ENCODE results near the gene PAX7. TPM values are rescaled to one million over a fixed set of nuclear protein-coding genes. Genes with fewer than 3 reads are reported as not detected.

The PAX7 gene
- total and polyA plus RNA-seq, 2 donors (not counting 3 experiments of a cell fraction or from before 2014, with no cell fraction given): not detected

GRCh38 chr1:18643154-18644012 lies 12.7 kb downstream of the PAX7 start:
- no peak for FAIRE-seq
- no peaks in the 10 kb centered on the region for H3K36me3 ChIP-seq (ENCODE audit: control insufficient read depth in 2 of 2, extremely low read depth in 1 of 2, insufficient read depth in 2 of 2, low read length in 2 of 2)
- peaks cover 85 to 93% of the 10 kb centered on the region in 2 experiments for H3K27me3 ChIP-seq (ENCODE audit: control insufficient read depth in 2 of 2, insufficient read depth in 2 of 2, low read length in 2 of 2)
- TF ChIP-seq GATA2 (IDR thresholded peaks at IDR 0.05; ENCODE audit: insufficient read depth, insufficient read length, low read depth, low read length) (no peak), FOS (IDR thresholded peaks at IDR 0.05; ENCODE audit: borderline replicate concordance, insufficient read depth, low read length) (no peak), EZH2 (IDR thresholded peaks at IDR 0.05; ENCODE audit: borderline replicate concordance, low read depth, low read length, severe bottlenecking) (peak; percentile 97)
- H3K4me1 ChIP-seq (ENCODE audit: control insufficient read depth, extremely low read depth, insufficient read depth, low read length): no peaks in the 10 kb centered on the region
- no peak overlapping the region for H3K4me2 ChIP-seq (ENCODE audit: insufficient read depth, low read length)
- dilution Hi-C loops (cut with MboI; ENCODE audit: extremely low pct_ligation_motif_present, low sequenced_read_pairs): no loop called here
- no peak for DNase-seq (ENCODE audit: low read depth, low spot score)
- no TSS peak for BruUV-seq (replicated peaks)
- H3K9me1 ChIP-seq (replicated peaks; ENCODE audit: control insufficient read depth, extremely low read depth, insufficient read depth, low read length): no peaks in the 10 kb centered on the region
- no peak overlapping the region for H2AFZ ChIP-seq (ENCODE audit: low read depth, low read length)
- CTCF ChIA-PET: no interaction called here
- no peaks in the 10 kb centered on the region for H3K79me2 ChIP-seq (ENCODE audit: control insufficient read depth, insufficient read depth, low read length)
- H3K4me3 ChIP-seq (replicated peaks in 1 of 3; ENCODE audit: insufficient read depth in 1 of 3, low read depth in 1 of 3, low read length in 3 of 3): no peak overlapping the region
- H3K9ac ChIP-seq (replicated peaks; ENCODE audit: extremely low read depth, insufficient read depth, low read length): no peak overlapping the region
- H4K20me1 ChIP-seq (replicated peaks; ENCODE audit: control insufficient read depth, extremely low read depth, insufficient read depth, low read length): no peaks in the 10 kb centered on the region
- intact Hi-C loops (cut with micrococcal nuclease): no loop called here
- POLR2A ChIA-PET: no interaction called here
- no peaks in the 10 kb centered on the region for H3K9me3 ChIP-seq (replicated peaks; ENCODE audit: control insufficient read depth, insufficient read depth, low read length)
- H3K27ac ChIP-seq (ENCODE audit: insufficient read depth, low read depth, low read length): no peak overlapping the region

GRCh38 chr1:18644013-18644399 lies 13.4 kb downstream of the PAX7 start:
- POLR2A ChIA-PET: no interaction called here
- no peaks in the 10 kb centered on the region for H3K79me2 ChIP-seq (ENCODE audit: control insufficient read depth, insufficient read depth, low read length)
- CTCF ChIA-PET: no interaction called here
- intact Hi-C loops (cut with micrococcal nuclease): no loop called here
- no peak for DNase-seq (ENCODE audit: low read depth, low spot score)
- dilution Hi-C loops (cut with MboI; ENCODE audit: extremely low pct_ligation_motif_present, low sequenced_read_pairs): no loop called here
- H3K27ac ChIP-seq (ENCODE audit: insufficient read depth, low read depth, low read length): no peak overlapping the region
- no peaks in the 10 kb centered on the region for H3K9me3 ChIP-seq (replicated peaks; ENCODE audit: control insufficient read depth, insufficient read depth, low read length)
- H3K4me1 ChIP-seq (ENCODE audit: control insufficient read depth, extremely low read depth, insufficient read depth, low read length): no peaks in the 10 kb centered on the region
- no peaks in the 10 kb centered on the region for H4K20me1 ChIP-seq (replicated peaks; ENCODE audit: control insufficient read depth, extremely low read depth, insufficient read depth, low read length)
- H3K9me1 ChIP-seq (replicated peaks; ENCODE audit: control insufficient read depth, extremely low read depth, insufficient read depth, low read length): no peaks in the 10 kb centered on the region
- H3K27me3 ChIP-seq (ENCODE audit: control insufficient read depth in 2 of 2, insufficient read depth in 2 of 2, low read length in 2 of 2): peaks cover 83 to 86% of the 10 kb centered on the region in 2 experiments
- no peak overlapping the region for H3K4me3 ChIP-seq (replicated peaks in 1 of 3; ENCODE audit: insufficient read depth in 1 of 3, low read depth in 1 of 3, low read length in 3 of 3)
- no peak overlapping the region for H3K9ac ChIP-seq (replicated peaks; ENCODE audit: extremely low read depth, insufficient read depth, low read length)
- no TSS peak for BruUV-seq (replicated peaks)
- FAIRE-seq: no peak
- H3K36me3 ChIP-seq (ENCODE audit: control insufficient read depth in 2 of 2, extremely low read depth in 1 of 2, insufficient read depth in 2 of 2, low read length in 2 of 2): no peaks in the 10 kb centered on the region
- no peak for TF ChIP-seq POLR2A (IDR thresholded peaks at IDR 0.05; ENCODE audit: low read depth, low read length)
- peak; percentile 75 for TF ChIP-seq EZH2 (IDR thresholded peaks at IDR 0.05; ENCODE audit: borderline replicate concordance, low read depth, low read length, severe bottlenecking)
- H3K4me2 ChIP-seq (ENCODE audit: insufficient read depth, low read length): no peak overlapping the region
- no peak overlapping the region for H2AFZ ChIP-seq (ENCODE audit: low read depth, low read length)
